HepG2 (cell line): ENCODE results near the gene KRTAP10-2. TPM values are rescaled to one million over a fixed set of nuclear protein-coding genes. Genes with fewer than 3 reads are reported as not detected.

Source experiments
- EED ChIP-seq: sonication (generic); formaldehyde crosslinking; IDR thresholded peaks from 2 replicates; pipeline ENCODE4 v1.5.0; 2020; ENCODE audit warnings: mild to moderate bottlenecking, missing genetic modification reagents
- MYC ChIP-seq: sonication (generic); formaldehyde crosslinking; IDR thresholded peaks from 2 replicates; pipeline ENCODE4 v1.9.0; 2021; ENCODE audit warnings: missing genetic modification reagents, borderline replicate concordance
- RBFOX2 ChIP-seq: fragments of 200-400 bp; formaldehyde crosslinking; IDR thresholded peaks from 2 replicates; pipeline ENCODE4 v1.6.1; 2017; ENCODE audit warnings: low read depth, mild to moderate bottlenecking, low read length
- ZNF563 ChIP-seq: sonication (generic); formaldehyde crosslinking; IDR thresholded peaks from 2 replicates; pipeline ENCODE4 v1.8.0; 2022; ENCODE audit warnings: mild to moderate bottlenecking, moderate library complexity, missing genetic modification reagents
- ZNF598 ChIP-seq: sonication (generic); formaldehyde crosslinking; IDR thresholded peaks from 2 replicates; pipeline ENCODE4 v1.5.1; 2020; ENCODE audit warnings: mild to moderate bottlenecking, missing genetic modification reagents, borderline replicate concordance
- polyA plus RNA-seq, 8 experiments: library from polyadenylated mRNA; depleted of rRNA in 3 of 8; stranded (reverse) in 7 of 8; unstranded in 1 of 8; fragments of >200 nt; fragmentation: Illumina TruSeq in 4 of 8; extraction: Trizol in 4 of 8; gene quantifications; 2 replicates each; pipeline versions ENCODE4 v1.2.1 to v1.2.3, GENCODE V29; 2011 to 2016; ENCODE audit warnings: low read depth in 4 of 8, missing spikeins in 1 of 8, mixed read lengths in 1 of 8; ENCODE audit not compliant: insufficient read depth in 1 of 8
- total RNA-seq, 5 experiments: library from RNA; depleted of rRNA; stranded (reverse); fragments of >200 nt; fragmentation: Illumina TruSeq; extraction: Trizol; gene quantifications; 2 replicates each; pipeline ENCODE4 v1.2.3, GENCODE V29; 2016; ENCODE audit warnings: low read depth in 1 of 5
- TF ChIP-seq, protein P1 (sequence below): sonication (generic); formaldehyde crosslinking; IDR thresholded peaks from 2 replicates; pipeline ENCODE4 v1.9.0; 2021; ENCODE audit warnings: mild to moderate bottlenecking, missing genetic modification reagents
- TF ChIP-seq, protein P2 (sequence below): sonication (generic); formaldehyde crosslinking; IDR thresholded peaks from 2 replicates; pipeline ENCODE4 v1.4.0; 2020; ENCODE audit warnings: missing genetic modification reagents
- TF ChIP-seq, protein P3 (sequence below): sonication (generic); formaldehyde crosslinking; IDR thresholded peaks from 2 replicates; pipeline ENCODE4 v1.4.0; 2020; ENCODE audit warnings: missing genetic modification reagents, mild to moderate bottlenecking, borderline replicate concordance
- TF ChIP-seq, protein P4 (sequence below): sonication (generic); formaldehyde crosslinking; IDR thresholded peaks from 2 replicates; pipeline ENCODE4 v1.4.0; 2020; ENCODE audit warnings: mild to moderate bottlenecking, missing genetic modification reagents

KRTAP10-2 gene
- total and polyA plus RNA-seq, 2 of the 13 experiments (the other 11 are each of a cell fraction or from before 2014, with no cell fraction given), result not detected

DNA sequence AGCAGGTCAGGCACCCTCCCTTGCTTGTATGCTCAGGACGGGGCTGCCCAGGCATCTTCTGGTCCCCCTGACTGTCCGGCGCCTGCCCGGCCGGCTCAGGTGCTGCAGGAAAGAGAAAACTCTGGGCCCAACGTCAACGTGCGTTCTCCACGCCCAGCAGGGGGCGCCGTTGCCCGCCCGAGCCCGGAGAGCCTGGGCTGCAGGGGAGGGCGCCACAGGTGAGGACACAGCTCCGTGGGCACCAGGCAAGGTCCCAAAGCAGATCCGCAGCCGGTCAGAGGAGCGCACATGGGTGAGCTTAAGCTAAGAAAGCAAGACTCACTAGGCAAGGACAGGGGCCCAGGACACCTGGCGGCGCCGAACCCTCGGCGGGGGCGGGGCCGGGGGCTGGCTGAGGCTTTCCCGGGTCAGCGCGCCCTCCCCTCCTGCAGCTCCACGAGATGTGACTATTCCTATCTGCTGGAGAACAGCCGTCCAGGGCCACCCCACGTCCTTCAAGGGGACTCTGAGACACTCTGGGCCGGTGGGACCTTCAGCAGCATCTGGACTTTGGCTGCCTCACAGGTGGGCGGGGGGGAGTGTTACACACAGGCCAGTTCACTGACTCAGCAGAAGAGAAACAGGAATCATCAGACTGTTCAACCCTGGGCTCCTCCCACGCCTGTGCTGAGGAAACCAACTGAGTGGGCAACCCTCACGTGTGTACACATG lies 40.6 kb downstream of the KRTAP10-2 start (continued):
- TF ChIP-seq, protein P1, sequence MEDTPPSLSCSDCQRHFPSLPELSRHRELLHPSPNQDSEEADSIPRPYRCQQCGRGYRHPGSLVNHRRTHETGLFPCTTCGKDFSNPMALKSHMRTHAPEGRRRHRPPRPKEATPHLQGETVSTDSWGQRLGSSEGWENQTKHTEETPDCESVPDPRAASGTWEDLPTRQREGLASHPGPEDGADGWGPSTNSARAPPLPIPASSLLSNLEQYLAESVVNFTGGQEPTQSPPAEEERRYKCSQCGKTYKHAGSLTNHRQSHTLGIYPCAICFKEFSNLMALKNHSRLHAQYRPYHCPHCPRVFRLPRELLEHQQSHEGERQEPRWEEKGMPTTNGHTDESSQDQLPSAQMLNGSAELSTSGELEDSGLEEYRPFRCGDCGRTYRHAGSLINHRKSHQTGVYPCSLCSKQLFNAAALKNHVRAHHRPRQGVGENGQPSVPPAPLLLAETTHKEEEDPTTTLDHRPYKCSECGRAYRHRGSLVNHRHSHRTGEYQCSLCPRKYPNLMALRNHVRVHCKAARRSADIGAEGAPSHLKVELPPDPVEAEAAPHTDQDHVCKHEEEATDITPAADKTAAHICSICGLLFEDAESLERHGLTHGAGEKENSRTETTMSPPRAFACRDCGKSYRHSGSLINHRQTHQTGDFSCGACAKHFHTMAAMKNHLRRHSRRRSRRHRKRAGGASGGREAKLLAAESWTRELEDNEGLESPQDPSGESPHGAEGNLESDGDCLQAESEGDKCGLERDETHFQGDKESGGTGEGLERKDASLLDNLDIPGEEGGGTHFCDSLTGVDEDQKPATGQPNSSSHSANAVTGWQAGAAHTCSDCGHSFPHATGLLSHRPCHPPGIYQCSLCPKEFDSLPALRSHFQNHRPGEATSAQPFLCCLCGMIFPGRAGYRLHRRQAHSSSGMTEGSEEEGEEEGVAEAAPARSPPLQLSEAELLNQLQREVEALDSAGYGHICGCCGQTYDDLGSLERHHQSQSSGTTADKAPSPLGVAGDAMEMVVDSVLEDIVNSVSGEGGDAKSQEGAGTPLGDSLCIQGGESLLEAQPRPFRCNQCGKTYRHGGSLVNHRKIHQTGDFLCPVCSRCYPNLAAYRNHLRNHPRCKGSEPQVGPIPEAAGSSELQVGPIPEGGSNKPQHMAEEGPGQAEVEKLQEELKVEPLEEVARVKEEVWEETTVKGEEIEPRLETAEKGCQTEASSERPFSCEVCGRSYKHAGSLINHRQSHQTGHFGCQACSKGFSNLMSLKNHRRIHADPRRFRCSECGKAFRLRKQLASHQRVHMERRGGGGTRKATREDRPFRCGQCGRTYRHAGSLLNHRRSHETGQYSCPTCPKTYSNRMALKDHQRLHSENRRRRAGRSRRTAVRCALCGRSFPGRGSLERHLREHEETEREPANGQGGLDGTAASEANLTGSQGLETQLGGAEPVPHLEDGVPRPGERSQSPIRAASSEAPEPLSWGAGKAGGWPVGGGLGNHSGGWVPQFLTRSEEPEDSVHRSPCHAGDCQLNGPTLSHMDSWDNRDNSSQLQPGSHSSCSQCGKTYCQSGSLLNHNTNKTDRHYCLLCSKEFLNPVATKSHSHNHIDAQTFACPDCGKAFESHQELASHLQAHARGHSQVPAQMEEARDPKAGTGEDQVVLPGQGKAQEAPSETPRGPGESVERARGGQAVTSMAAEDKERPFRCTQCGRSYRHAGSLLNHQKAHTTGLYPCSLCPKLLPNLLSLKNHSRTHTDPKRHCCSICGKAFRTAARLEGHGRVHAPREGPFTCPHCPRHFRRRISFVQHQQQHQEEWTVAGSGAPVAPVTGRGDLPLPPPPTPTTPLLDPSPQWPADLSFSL (CRISPR knock-in tag), result 0 out of 2 replicates have a peak, but pooled peaks have one; percentile 42
- TF ChIP-seq MYC (CRISPR knock-in tag) (peak; percentile 60; the same call in 1 of the 2 replicates), ZNF598 (CRISPR knock-in tag) (peak; percentile 25; the same call in 1 of the 2 replicates), RBFOX2 (peak; percentile 74), ZNF563 (CRISPR knock-in tag) (peak; percentile 79), EED (CRISPR knock-in tag) (0 out of 2 replicates have a peak, but pooled peaks have one; percentile 56)
- TF ChIP-seq, protein P2, sequence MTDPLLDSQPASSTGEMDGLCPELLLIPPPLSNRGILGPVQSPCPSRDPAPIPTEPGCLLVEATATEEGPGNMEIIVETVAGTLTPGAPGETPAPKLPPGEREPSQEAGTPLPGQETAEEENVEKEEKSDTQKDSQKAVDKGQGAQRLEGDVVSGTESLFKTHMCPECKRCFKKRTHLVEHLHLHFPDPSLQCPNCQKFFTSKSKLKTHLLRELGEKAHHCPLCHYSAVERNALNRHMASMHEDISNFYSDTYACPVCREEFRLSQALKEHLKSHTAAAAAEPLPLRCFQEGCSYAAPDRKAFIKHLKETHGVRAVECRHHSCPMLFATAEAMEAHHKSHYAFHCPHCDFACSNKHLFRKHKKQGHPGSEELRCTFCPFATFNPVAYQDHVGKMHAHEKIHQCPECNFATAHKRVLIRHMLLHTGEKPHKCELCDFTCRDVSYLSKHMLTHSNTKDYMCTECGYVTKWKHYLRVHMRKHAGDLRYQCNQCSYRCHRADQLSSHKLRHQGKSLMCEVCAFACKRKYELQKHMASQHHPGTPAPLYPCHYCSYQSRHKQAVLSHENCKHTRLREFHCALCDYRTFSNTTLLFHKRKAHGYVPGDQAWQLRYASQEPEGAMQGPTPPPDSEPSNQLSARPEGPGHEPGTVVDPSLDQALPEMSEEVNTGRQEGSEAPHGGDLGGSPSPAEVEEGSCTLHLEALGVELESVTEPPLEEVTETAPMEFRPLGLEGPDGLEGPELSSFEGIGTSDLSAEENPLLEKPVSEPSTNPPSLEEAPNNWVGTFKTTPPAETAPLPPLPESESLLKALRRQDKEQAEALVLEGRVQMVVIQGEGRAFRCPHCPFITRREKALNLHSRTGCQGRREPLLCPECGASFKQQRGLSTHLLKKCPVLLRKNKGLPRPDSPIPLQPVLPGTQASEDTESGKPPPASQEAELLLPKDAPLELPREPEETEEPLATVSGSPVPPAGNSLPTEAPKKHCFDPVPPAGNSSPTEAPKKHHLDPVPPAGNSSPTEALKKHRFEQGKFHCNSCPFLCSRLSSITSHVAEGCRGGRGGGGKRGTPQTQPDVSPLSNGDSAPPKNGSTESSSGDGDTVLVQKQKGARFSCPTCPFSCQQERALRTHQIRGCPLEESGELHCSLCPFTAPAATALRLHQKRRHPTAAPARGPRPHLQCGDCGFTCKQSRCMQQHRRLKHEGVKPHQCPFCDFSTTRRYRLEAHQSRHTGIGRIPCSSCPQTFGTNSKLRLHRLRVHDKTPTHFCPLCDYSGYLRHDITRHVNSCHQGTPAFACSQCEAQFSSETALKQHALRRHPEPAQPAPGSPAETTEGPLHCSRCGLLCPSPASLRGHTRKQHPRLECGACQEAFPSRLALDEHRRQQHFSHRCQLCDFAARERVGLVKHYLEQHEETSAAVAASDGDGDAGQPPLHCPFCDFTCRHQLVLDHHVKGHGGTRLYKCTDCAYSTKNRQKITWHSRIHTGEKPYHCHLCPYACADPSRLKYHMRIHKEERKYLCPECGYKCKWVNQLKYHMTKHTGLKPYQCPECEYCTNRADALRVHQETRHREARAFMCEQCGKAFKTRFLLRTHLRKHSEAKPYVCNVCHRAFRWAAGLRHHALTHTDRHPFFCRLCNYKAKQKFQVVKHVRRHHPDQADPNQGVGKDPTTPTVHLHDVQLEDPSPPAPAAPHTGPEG (CRISPR knock-in tag), result 0 out of 2 replicates have a peak, but pooled peaks have one; percentile 25
- TF ChIP-seq, protein P3, sequence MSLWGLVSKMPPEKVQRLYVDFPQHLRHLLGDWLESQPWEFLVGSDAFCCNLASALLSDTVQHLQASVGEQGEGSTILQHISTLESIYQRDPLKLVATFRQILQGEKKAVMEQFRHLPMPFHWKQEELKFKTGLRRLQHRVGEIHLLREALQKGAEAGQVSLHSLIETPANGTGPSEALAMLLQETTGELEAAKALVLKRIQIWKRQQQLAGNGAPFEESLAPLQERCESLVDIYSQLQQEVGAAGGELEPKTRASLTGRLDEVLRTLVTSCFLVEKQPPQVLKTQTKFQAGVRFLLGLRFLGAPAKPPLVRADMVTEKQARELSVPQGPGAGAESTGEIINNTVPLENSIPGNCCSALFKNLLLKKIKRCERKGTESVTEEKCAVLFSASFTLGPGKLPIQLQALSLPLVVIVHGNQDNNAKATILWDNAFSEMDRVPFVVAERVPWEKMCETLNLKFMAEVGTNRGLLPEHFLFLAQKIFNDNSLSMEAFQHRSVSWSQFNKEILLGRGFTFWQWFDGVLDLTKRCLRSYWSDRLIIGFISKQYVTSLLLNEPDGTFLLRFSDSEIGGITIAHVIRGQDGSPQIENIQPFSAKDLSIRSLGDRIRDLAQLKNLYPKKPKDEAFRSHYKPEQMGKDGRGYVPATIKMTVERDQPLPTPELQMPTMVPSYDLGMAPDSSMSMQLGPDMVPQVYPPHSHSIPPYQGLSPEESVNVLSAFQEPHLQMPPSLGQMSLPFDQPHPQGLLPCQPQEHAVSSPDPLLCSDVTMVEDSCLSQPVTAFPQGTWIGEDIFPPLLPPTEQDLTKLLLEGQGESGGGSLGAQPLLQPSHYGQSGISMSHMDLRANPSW (CRISPR knock-in tag), result no peak
- TF ChIP-seq, protein P4, sequence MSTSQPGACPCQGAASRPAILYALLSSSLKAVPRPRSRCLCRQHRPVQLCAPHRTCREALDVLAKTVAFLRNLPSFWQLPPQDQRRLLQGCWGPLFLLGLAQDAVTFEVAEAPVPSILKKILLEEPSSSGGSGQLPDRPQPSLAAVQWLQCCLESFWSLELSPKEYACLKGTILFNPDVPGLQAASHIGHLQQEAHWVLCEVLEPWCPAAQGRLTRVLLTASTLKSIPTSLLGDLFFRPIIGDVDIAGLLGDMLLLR, result no peak
